Stimulated activated CD8-positive, alpha-beta memory T cell treated with anti-CD3 and anti-CD28 coated beads, Interleukin-15, amount 100 ng/mL, for 48 hours (primary cell): ENCODE data around the gene ZNF22.

Experiments used
- DNase-seq, 2 donors: peaks; one replicate each; pipeline ENCODE4 v3.0.0-alpha.2; 2020; ENCODE audit warnings: low read depth in 2 of 2

ZNF22 gene

GRCh38 chr10:44965104-44965503 is 35.6 kb upstream of the ZNF22 start:
- DNase-seq: no peak

DNA sequence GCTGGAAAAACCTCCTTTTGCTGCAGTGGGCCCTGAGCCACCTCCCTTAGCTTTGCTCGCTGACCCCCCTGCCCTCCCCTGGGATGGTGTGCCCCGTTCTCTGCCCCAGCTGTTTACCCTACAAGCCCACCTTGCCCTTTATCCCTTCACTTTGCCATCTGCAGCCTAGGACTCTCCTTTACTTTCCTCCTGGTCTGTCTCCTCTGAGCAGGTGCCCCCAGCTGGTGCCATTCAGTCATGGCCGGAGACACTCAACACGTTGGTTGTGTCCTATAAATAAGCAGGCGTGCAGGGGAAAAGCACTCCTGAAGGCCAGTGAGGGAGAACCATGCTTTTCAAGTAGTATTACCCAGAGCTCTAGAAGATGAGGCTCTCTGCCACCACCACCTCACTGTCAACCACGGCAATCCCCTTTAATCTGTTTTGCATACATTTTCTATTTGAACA is 35.0 kb upstream of the ZNF22 start:
- no peak for DNase-seq

- DNase-seq: no peak
Measured at GRCh38 chr10:44966129-44966815, 34.5 kb upstream of the ZNF22 start.

DNA sequence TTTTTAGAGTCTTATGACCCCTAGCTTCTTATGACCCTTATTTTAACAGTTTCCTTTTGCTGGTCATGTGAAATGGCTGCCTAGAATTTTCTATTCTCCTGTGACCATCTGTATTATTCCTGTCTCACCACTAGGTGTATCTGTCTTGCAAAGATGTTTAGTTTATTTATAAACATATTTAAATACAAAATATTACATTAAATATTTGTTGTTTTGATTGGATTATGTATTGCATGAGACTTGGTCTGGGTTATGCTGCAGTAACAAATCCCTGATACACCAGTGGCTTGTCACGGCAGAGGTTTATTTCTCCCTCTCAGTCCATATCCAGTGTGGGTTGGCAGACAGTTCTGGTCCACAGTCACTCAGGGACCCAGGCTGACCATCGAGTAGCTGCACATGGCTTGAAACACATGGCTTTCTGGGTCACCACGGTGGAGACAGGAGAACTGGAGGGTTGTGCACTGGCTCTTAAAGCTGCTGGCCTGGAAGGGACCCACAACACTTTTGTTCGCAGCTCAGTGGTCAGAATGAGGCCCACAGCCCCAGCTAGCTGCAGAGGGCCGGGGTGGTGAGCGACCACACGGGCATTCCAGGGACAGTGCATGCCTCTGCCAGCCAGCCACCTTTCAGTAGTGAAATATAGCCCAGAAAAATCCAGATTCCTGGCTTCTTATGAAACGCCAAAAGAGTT is 33.8 kb upstream of the ZNF22 start:
- no peak for DNase-seq

GRCh38 chr10:44967616-44968015 is 33.1 kb upstream of the ZNF22 start:
- DNase-seq: no peak

DNA sequence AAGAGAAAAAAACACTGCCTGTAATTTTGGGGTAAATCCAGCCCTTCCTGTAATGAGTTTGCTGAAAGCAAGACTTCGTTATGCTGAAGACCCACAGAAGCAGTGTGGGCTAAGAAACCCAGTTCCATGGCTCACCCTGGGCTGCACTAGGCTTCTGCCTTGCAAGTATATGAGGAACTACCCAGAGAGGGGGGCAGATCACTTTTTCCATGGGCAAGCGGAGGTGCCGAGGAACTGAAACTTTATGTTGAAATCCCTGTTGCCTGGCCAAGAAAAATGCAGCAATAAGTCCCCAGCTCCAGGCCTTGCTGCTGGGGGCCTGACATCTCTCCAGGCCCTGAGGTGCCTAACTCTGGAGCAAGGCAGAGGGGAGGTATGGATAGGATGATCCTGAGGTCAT is 32.6 kb upstream of the ZNF22 start:
- no peak for DNase-seq

GRCh38 chr10:44968500-44969400 is 32.0 kb upstream of the ZNF22 start:
- peak in 1 of 2 donors; percentile 17 for DNase-seq

- DNase-seq: no peak
Measured at GRCh38 chr10:44969854-44970253, 30.9 kb upstream of the ZNF22 start.

GRCh38 chr10:44970812-44971395 is 29.8 kb upstream of the ZNF22 start:
- no peak for DNase-seq

GRCh38 chr10:44971434-44971833 is 29.3 kb upstream of the ZNF22 start:
- DNase-seq: no peak

DNA sequence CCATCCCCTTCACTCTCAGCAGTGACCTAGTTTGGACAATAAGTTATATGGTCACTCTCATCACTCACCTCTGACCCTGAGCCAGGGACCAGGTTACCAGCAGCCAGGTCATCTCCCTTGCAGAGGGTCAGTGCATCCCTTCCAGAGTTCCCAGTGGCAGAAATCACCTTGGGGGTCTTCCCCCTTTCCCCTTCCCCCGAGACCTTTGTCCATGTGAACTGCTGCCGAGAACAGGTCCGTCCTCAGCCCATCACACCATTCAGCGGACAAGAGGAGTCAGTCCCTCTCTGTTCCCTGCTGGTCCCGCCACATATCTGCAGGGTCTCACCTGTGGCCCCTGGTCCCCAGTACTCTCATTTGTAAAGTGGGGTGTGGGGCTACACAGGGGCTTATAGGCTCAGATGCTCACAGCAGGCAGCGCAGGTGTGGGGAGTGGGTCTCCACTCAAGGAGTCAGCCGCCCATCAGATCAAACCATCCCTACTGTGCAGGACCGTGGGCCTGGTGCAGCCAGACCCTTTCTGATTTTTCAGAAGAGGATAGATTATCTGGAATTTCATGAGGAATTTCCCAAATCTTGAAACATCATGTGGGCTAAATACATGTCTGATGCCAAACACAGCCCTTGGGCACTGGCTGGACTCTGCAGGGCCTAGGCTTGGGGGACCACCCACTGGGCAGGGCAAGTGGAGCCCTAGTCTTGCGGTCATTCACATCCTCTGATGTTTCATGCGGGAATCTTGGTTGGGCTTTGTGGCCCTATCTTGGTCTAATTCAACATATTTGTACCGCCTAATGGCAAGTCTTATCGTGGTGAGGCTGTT is 28.6 kb upstream of the ZNF22 start:
- no peak for DNase-seq

GRCh38 chr10:44972874-44973306 is 27.8 kb upstream of the ZNF22 start:
- no peak for DNase-seq

DNA sequence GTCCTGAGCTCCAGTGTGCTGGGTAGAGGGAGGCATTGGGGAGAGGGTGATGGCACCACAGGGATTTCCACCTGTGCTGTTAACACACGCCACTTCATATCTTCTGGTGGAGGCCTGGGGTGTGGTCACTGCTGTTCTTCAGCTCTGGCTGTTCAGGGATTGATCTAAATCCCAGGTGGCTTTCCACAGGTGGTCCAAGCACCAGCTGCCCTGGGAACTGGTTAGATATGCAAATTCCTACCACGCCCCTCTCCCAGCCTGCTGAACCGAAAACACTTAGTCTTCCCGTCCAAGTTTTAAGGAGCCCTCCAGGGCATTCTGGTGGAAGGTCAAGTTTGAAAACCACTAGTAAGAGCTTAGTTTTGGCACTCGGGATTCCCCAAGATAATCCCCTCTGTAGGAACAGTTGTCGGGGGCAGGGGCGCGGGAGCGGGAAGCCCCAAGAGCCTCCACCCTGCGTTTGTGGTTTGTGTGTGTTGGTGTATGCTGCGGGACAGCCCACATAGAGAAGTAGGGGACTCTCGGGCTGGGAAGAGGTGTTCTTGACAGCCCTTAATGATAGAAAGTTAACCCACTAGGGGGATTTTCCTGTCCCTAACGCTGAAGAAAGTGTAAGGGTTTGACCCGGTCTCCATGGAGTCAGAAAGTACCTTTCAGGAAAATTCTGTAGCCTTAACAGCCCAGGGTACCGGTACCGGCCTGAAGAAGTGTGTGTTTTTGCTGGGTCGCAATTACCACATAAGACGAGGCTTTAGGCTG is 27.2 kb upstream of the ZNF22 start:
- DNase-seq: no peak

DNA sequence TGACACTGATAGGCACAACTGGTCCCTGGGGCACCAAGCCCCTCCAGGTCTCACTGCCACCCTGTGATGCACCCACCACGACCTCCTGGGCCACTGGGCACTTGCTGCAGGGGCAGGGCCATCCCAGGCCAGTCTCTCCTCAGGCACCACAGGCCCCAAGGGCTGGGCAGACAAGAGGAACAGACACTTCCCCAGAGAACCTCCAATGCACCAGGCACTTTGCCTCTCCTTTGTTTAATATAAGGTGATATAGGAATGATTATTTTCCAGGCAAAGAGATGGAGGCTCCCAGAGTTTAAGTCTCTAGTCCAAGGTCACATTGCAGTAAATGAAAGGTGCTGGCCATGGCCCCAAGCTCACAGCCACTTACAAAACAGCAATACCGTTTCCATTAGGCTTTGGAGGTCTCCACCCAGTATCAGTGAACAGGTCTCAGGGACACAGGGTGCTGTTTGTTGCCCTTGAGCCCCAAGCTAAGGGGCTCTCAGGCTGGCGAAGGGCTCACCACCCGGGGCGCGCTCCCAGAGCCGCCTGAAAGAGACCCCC is 26.6 kb upstream of the ZNF22 start:
- DNase-seq: no peak

DNA sequence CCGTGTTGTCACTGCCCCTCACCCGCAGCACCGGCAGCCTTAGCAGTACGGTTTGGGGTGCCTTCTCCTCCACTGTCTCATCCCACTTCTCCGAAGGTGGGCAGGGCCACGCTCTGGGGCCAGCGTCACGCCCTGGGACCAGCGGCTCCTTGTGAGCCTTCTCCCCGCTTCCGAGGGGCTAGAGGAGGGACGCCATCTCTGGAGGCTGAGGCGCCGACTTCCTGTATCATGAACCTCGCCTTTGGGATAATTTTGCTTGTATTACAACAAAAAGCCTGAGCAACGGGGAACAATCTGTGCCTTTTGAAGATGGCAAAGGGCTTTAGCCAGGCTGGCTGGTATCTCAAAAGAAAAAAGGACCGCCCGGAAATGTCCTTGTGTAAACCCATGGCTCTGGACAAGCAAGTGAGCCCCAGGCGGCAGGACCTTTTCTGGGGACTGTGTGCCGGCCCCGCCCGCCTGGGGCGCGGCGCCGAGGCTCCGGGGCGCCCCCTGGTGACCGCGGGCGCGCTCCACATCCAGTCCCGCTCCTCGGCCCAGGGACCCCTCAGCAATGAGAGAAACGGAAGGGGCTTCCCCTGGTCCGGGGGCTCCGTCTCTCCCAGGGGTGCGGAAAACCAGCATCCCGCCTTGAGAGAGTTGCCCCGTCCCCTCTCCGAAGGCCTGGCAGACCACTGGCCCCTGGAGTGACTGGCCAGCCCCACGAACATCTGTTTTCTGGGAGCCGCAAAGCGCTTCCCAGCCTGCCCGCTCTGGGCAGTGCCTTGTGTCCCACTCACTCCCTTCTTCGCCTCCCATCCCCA is 25.9 kb upstream of the ZNF22 start:
- DNase-seq: peak in 1 of 2 donors; percentile 56

GRCh38 chr10:44975431-44976331 is 25.0 kb upstream of the ZNF22 start:
- no peak for DNase-seq

- DNase-seq: no peak
Measured at GRCh38 chr10:44976352-44977198, 24.1 kb upstream of the ZNF22 start.
